Kidney glomerular epithelial cell (primary cell): ENCODE results near the gene EEF1AKMT1.
"Not testable (repeated sequence)": the region's sequence is repeated elsewhere in the genome, so short reads cannot be mapped to it uniquely, and the experiment has no call there.

ENCODE experiments used
- DNase-seq: peaks from one replicate; lab custom pipeline; 2025; lab: John Stamatoyannopoulos, UW

EEF1AKMT1 gene

GRCh38 chr13:20696073-20696472 is 77.7 kb downstream of the EEF1AKMT1 start:
- no peak for DNase-seq

GRCh38 chr13:20691616-20692015 is 82.1 kb downstream of the EEF1AKMT1 start:
- no peak for DNase-seq

- DNase-seq = no peak
These were observed 84.5 kb downstream of the EEF1AKMT1 start for GRCh38 chr13:20689291-20689690.

GRCh38 chr13:20686863-20687579 is 86.7 kb downstream of the EEF1AKMT1 start:
- no peak for DNase-seq

GRCh38 chr13:20686167-20686566 is 87.6 kb downstream of the EEF1AKMT1 start:
- DNase-seq = no peak

- no peak for DNase-seq
These were observed 88.7 kb downstream of the EEF1AKMT1 start for GRCh38 chr13:20685092-20685491.

GRCh38 chr13:20684546-20684945 is 89.2 kb downstream of the EEF1AKMT1 start:
- DNase-seq = no peak

- DNase-seq = no peak
These were observed 89.7 kb downstream of the EEF1AKMT1 start for GRCh38 chr13:20684041-20684440.

- DNase-seq = no peak
These were observed 91.7 kb downstream of the EEF1AKMT1 start for GRCh38 chr13:20682061-20682460.

GRCh38 chr13:20681481-20681880 is 92.3 kb downstream of the EEF1AKMT1 start:
- DNase-seq = not testable (repeated sequence)

- DNase-seq = no peak
These were observed 93.2 kb downstream of the EEF1AKMT1 start for GRCh38 chr13:20680416-20681080.

GRCh38 chr13:20679879-20680278 is 93.9 kb downstream of the EEF1AKMT1 start:
- DNase-seq = no peak
